PC-9 (cell line): ENCODE data around the gene THNSL1. TPM values are rescaled to one million over a fixed set of nuclear protein-coding genes. Genes with fewer than 3 reads are reported as not detected.
"Not testable (repeated sequence)": the region's sequence is repeated elsewhere in the genome, so short reads cannot be mapped to it uniquely, and the experiment has no call there.

ENCODE experiments used
- BruUV-seq: library from RNA; stranded (reverse); fragments of 400-500 nt; replicated peaks from 2 replicates; lab custom pipeline; 2021; lab: Mats Ljungman, UMichigan
- CTCF ChIA-PET: fragments of 300-600 bp; sonication (Branson Sonifier 250); formaldehyde crosslinking; loops from one replicate; lab custom pipeline; 2022; ENCODE audit warnings: antibody characterized with exemption; lab: Charles Lee
- POLR2A ChIA-PET: fragments of 300-600 bp; sonication (Branson Sonifier 250); formaldehyde crosslinking; loops from one replicate; lab custom pipeline; 2022; ENCODE audit warnings: antibody characterized with exemption; ENCODE audit not compliant: unreplicated experiment; lab: Charles Lee
- DNase-seq, 2 experiments: peaks; one replicate each; pipeline versions ENCODE4 v3.0.0 to v3.0.0-alpha.2; 2015 to 2022; ENCODE audit warnings: mixed read lengths in 1 of 2
- H2AFZ ChIP-seq: fragments of 200-600 bp; sonication (generic); 2 replicates; pipeline ENCODE4 v1.8.1; 2017; ENCODE audit warnings: antibody characterized with exemption
- H3F3A ChIP-seq: fragments of 200-600 bp; sonication (generic); 2 replicates; pipeline ENCODE4 v1.8.1; 2017; ENCODE audit warnings: antibody characterized with exemption, mild to moderate bottlenecking, low read depth; ENCODE audit not compliant: insufficient read depth
- H3K27ac ChIP-seq: fragments of 200-600 bp; sonication (generic); 2 replicates; pipeline ENCODE4 v1.6.1; 2016; ENCODE audit warnings: mixed run types
- H3K27me3 ChIP-seq: fragments of 200-600 bp; sonication (generic); 2 replicates; pipeline ENCODE4 v1.6.1; 2016; ENCODE audit warnings: low read depth, mixed run types; ENCODE audit not compliant: insufficient read depth
- H3K36me3 ChIP-seq: fragments of 200-600 bp; sonication (generic); 2 replicates; pipeline ENCODE4 v1.6.1; 2016; ENCODE audit warnings: low read depth, mixed run types
- H3K4me1 ChIP-seq: fragments of 200-600 bp; sonication (generic); replicated peaks from 2 replicates; pipeline ENCODE4 v1.6.1; 2016; ENCODE audit warnings: mixed run types; ENCODE audit not compliant: insufficient read depth
- H3K4me2 ChIP-seq: fragments of 200-600 bp; sonication (generic); 2 replicates; pipeline ENCODE4 v1.6.1; 2017; ENCODE audit warnings: mixed run types
- H3K4me3 ChIP-seq: fragments of 200-600 bp; sonication (generic); 2 replicates; pipeline ENCODE4 v1.6.1; 2016; ENCODE audit warnings: mixed run types
- H3K79me2 ChIP-seq: fragments of 200-600 bp; sonication (generic); 2 replicates; pipeline ENCODE4 v1.6.1; 2017; ENCODE audit warnings: low read depth, mixed run types
- H3K9me2 ChIP-seq: fragments of 200-600 bp; sonication (generic); 2 replicates; pipeline ENCODE4 v1.8.1; 2017; ENCODE audit warnings: mild to moderate bottlenecking; ENCODE audit not compliant: insufficient read depth
- H3K9me3 ChIP-seq: fragments of 200-600 bp; sonication (generic); 2 replicates; pipeline ENCODE4 v1.8.1; 2016; ENCODE audit warnings: low read depth; ENCODE audit not compliant: insufficient read depth
- H4K20me1 ChIP-seq: fragments of 200-600 bp; sonication (generic); 2 replicates; pipeline ENCODE4 v1.8.1; 2017; ENCODE audit not compliant: insufficient read depth
- CTCF ChIP-seq: fragments of 200-600 bp; sonication (generic); conservative IDR thresholded peaks from 2 replicates; pipeline ENCODE4 v1.6.1; 2017; ENCODE audit warnings: mixed run types, antibody characterized with exemption, mild to moderate bottlenecking, moderate library complexity
- EZH2 ChIP-seq: fragments of 200-600 bp; sonication (generic); IDR thresholded peaks from 2 replicates; pipeline ENCODE4 v1.8.0; 2017; ENCODE audit warnings: antibody characterized with exemption, low read depth
- intact Hi-C: fragments of 100-400 bp; cut with micrococcal nuclease; formaldehyde crosslinking; loops from one replicate; pipeline ENCODE4 v1.10.0; 2022; ENCODE audit not compliant: unreplicated experiment
- total RNA-seq: library from RNA; stranded (reverse); gene quantifications from 2 replicates; pipeline ENCODE4 v1.2.3, GENCODE V29; 2021

THNSL1 gene
- total RNA-seq, 1 experiment from 2014 or later = 6.8 TPM

- no peaks in the 10 kb centered on the region for H3K36me3 ChIP-seq
- H3K9me2 ChIP-seq = no peaks in the 10 kb centered on the region
- no peaks in the 10 kb centered on the region for H3F3A ChIP-seq
- no peak overlapping the region for H2AFZ ChIP-seq
- no peak for DNase-seq
- TF ChIP-seq EZH2 (no peak), CTCF (no peak)
- ChIA-PET CTCF (no interaction called here), POLR2A (no interaction called here)
- intact Hi-C loops = no loop called here
- H4K20me1 ChIP-seq = no peaks in the 10 kb centered on the region
- no peaks in the 10 kb centered on the region for H3K4me1 ChIP-seq
- BruUV-seq = no TSS peak
- H3K9me3 ChIP-seq = no peaks in the 10 kb centered on the region
- no peak overlapping the region for H3K4me3 ChIP-seq
- H3K4me2 ChIP-seq = no peak overlapping the region
- no peaks in the 10 kb centered on the region for H3K27me3 ChIP-seq
- no peaks in the 10 kb centered on the region for H3K79me2 ChIP-seq
- no peak overlapping the region for H3K27ac ChIP-seq
These were observed 21.3 kb upstream of the THNSL1 start for GRCh38 chr10:24995072-24995471.

- BruUV-seq = no TSS peak
- POLR2A ChIA-PET = no interaction called here
- intact Hi-C loops = no loop called here
These were observed 18.4 kb upstream of the THNSL1 start for GRCh38 chr10:24998044-24998443.

GRCh38 chr10:25011591-25011990 is 4.8 kb upstream of the THNSL1 start:
- POLR2A ChIA-PET, CTCF ChIA-PET: not testable (repeated sequence)
- H3K4me1 ChIP-seq = peaks cover 10% of the 10 kb centered on the region; the same call in 1 of the 2 replicates

More at GRCh38 chr10:24998044-24998443, 18.4 kb upstream of the THNSL1 start:
- CTCF ChIA-PET = no interaction called here
- H3K4me1 ChIP-seq = no peaks in the 10 kb centered on the region
- H3F3A ChIP-seq = no peaks in the 10 kb centered on the region
- no peaks in the 10 kb centered on the region for H3K9me3 ChIP-seq
- H3K9me2 ChIP-seq = no peaks in the 10 kb centered on the region
- no peaks in the 10 kb centered on the region for H4K20me1 ChIP-seq
- no peaks in the 10 kb centered on the region for H3K79me2 ChIP-seq
- TF ChIP-seq CTCF (no peak), EZH2 (no peak)
- no peaks in the 10 kb centered on the region for H3K36me3 ChIP-seq
- no peak overlapping the region for H3K4me2 ChIP-seq
- no peaks in the 10 kb centered on the region for H3K27me3 ChIP-seq
- H3K27ac ChIP-seq = no peak overlapping the region
- DNase-seq = no peak
- no peak overlapping the region for H3K4me3 ChIP-seq
- H2AFZ ChIP-seq = no peak overlapping the region

GRCh38 chr10:25014579-25014978 is 1.8 kb upstream of the THNSL1 start:
- H3K27me3 ChIP-seq = no peaks in the 10 kb centered on the region
- no peaks in the 10 kb centered on the region for H4K20me1 ChIP-seq
- no peak overlapping the region for H3K4me2 ChIP-seq
- H3K27ac ChIP-seq = no peak overlapping the region
- intact Hi-C loops = no loop called here
- POLR2A ChIA-PET = no interaction called here
- H3K9me3 ChIP-seq = no peaks in the 10 kb centered on the region
- peaks cover 15% of the 10 kb centered on the region; the same call in 1 of the 2 replicates for H3K4me1 ChIP-seq
- DNase-seq = no peak
- no peaks in the 10 kb centered on the region for H3K36me3 ChIP-seq
- no peaks in the 10 kb centered on the region for H3K9me2 ChIP-seq
- H3F3A ChIP-seq = peaks cover 22% of the 10 kb centered on the region; the same call in 1 of the 2 replicates
- no TSS peak for BruUV-seq
- CTCF ChIA-PET = no interaction called here
- TF ChIP-seq CTCF = no peak
- TF ChIP-seq EZH2 = no peak
- no peak overlapping the region for H2AFZ ChIP-seq
- H3K79me2 ChIP-seq = peaks cover 17% of the 10 kb centered on the region
- H3K4me3 ChIP-seq = no peak overlapping the region

More at GRCh38 chr10:25011591-25011990, 4.8 kb upstream of the THNSL1 start:
- H3K27ac ChIP-seq, H2AFZ ChIP-seq, H3K9me2 ChIP-seq, H3K79me2 ChIP-seq, DNase-seq, BruUV-seq, H3K4me2 ChIP-seq, H3F3A ChIP-seq, H3K4me3 ChIP-seq, H3K9me3 ChIP-seq, H4K20me1 ChIP-seq, H3K27me3 ChIP-seq, intact Hi-C loops, H3K36me3 ChIP-seq: not testable (repeated sequence)
